ENCODE measurements around the gene RNF32. TPM values are rescaled to one million over a fixed set of nuclear protein-coding genes. Genes with fewer than 3 reads are reported as not detected.
"Not testable (repeated sequence)": the region's sequence is repeated elsewhere in the genome, so short reads cannot be mapped to it uniquely, and the experiment has no call there.

RNF32 gene
- total RNA-seq, 2 donors from 2014 or later = 0.33 TPM; not detected in 1

- intact Hi-C loops (cut with DNase I); DNase-seq (ENCODE audit: low spot score): not testable (repeated sequence)
Measured at GRCh38 chr7:156637093-156637492, 3.5 kb upstream of the RNF32 start.

DNA sequence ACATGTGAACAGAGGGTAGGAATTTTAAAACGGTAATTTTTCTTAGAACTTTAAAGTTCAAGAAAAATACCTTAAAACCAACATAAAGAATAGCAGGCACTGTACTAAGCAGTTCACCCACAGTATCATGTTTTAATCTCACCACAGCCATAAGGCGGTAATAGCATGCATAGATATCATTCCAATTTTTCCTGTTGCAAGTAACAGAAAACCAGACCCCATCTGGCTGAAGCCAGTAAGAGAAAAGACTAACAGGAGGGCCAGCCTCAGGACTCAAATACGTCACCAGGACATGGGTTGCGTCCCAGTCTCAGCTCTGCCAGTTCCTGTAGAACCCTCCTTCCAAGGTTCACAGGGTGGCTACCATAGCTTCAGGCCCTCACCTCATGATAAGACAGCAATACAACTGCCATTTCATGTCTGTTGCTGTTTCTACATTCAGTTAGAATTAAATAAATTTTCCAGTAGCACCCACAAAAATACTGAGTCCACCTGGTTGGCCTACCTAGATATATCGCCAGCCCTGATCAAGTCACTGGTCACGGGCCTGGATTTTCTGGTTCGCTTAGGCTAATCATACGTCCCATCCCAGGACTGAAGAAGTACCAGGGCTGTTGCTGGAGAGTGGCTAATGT lies 2.0 kb upstream of the RNF32 start:
- intact Hi-C loops (cut with DNase I) = no loop called here
- DNase-seq (ENCODE audit: low spot score) = no peak

- DNase-seq (ENCODE audit: low spot score) = peak; percentile 83
- intact Hi-C loops (cut with DNase I) = no loop called here
Measured at GRCh38 chr7:156639426-156640256, 933 bp upstream of the RNF32 start.

DNA sequence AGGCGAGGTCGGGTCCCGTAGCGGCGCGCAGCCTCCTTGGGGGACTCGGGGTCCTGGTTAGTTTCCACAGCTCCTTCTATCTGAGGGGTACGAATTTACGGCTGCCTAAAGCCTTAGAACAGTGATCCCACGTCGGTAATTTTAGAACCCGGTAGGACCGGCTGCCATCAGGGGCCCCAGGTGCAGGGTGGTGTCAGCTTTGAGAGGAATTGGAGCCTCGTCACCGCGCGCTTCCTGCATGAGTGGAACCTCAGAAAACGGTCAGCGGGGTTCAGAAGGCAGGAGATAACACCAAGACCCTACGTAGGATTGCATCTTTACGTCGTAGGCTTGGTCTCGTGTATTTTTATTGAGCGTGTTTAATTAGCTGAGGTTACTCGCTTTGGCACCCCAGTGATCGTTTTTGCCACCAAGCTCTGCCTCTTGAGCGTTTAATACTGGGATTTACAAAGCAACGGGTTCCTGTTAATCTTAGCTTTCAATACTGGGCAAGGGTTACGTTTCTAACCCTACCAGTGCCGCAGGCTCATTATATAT lies 443 bp downstream of the RNF32 start:
- intact Hi-C loops (cut with DNase I) = no loop called here
- peak; percentile 85 for DNase-seq (ENCODE audit: low spot score)

DNA sequence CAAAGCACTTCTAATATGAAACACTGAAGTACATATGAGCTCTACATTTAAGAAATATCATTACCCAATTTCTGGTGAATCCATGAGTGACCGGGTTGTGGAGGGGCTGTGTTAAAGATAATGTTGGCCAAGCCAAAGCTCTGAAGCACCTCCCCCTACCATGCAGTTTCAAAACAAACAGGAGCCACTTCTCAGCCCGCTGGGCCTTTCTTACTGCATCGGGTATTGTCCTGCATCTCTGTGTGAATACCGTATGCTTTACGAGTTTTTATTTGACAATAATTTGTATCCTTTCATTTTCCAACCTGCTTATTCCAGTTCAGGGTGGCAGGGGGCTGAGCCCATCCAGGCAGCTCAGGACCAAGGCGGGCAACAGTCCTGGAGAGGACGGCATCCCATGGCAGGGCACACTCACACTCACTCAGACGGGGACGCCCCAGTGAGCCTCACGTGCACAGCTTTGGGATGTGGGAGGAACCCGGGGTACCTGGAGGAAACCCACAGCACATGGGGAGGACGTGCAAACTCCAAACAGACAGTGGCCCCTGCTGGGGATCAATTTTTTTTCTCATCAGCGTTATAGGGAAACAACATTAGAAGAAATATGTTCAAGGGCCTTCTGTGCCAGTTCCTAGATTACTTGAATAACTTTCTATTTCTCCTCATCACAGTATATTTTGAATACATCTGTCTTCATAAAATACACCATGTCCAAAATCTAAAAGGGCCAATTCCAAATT lies 1.9 kb downstream of the RNF32 start:
- DNase-seq (ENCODE audit: low spot score) = no peak
- intact Hi-C loops (cut with DNase I) = no loop called here

DNA sequence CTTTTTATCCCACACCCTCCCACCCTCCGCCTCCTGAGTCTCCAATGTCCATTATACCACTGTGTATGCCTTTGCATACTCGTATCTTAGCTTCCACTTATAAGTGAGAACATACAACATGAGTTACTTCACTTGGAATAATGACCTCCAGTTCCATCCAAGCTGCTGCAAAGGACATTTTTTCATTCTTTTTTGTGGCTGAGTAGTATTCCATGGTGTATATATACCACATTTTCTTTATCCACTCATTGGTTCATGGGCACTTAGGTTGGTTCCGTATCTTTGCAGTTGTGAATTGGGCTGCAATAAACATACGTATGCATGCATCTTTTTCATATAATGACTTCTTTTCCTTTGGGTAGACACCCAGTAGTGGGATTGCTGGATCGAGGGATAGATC lies 6.8 kb downstream of the RNF32 start:
- intact Hi-C loops (cut with DNase I) = loop anchor here in 1 of 2 donors (5.0 kb wide), 1 partner anchor 1985 kb away; no protein-coding TSS in a partner anchor
- not testable (repeated sequence) for DNase-seq (ENCODE audit: low spot score)

GRCh38 chr7:156650042-156650441 lies 9.5 kb downstream of the RNF32 start:
- DNase-seq (ENCODE audit: low spot score) = no peak

DNA sequence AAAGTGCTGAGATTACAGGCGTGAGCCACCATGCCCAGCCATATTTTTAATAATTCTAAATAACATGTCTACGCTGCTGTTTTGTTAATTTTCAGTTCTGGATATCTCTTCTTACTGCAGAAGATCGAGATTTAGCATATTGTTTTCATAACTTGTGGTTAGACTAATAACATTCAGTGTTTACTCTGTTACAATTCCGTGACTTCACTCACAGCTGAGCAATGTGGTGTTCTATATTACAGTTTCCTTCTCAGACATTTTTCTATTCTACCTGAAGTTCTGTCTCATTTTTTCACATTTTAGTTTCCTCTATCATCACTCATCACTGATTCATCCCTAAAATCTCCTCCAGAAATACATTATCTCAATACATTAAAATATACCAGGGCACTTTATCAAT lies 10.9 kb downstream of the RNF32 start:
- intact Hi-C loops (cut with DNase I) = no loop called here
- DNase-seq (ENCODE audit: low spot score) = no peak

More at GRCh38 chr7:156650042-156650441, 9.5 kb downstream of the RNF32 start:
- intact Hi-C loops (cut with DNase I) = no loop called here

GRCh38 chr7:156652886-156653568 lies 12.5 kb downstream of the RNF32 start:
- DNase-seq (ENCODE audit: low spot score) = no peak
- intact Hi-C loops (cut with DNase I) = no loop called here

- intact Hi-C loops (cut with DNase I) = no loop called here
- no peak for DNase-seq (ENCODE audit: low spot score)
Measured at GRCh38 chr7:156654511-156655234, 14.1 kb downstream of the RNF32 start.

GRCh38 chr7:156655251-156655650 lies 14.7 kb downstream of the RNF32 start:
- DNase-seq (ENCODE audit: low spot score) = no peak
- intact Hi-C loops (cut with DNase I) = no loop called here

GRCh38 chr7:156655983-156656382 lies 15.4 kb downstream of the RNF32 start:
- intact Hi-C loops (cut with DNase I) = no loop called here
- DNase-seq (ENCODE audit: low spot score) = no peak

DNA sequence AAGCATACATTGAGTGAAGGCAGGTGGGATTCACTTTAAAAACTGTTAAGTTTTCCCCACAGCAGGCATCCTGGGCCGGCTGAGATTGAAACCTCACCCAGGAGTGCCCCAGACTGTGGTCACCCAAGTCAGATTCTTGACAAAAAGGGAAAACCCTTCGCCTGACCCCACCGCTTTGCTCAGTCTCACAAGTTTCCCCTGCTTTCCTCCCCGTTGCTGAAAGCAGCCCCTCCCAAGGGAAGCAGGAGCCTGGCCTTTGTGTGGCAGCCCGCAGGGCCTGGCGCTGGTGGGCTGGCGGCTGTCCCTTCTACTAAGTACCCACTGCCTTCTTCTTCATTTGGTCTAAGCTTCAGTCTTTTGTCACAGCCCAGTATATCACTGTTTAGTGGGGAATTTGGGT lies 16.0 kb downstream of the RNF32 start:
- no peak for DNase-seq (ENCODE audit: low spot score)
- intact Hi-C loops (cut with DNase I) = no loop called here

GRCh38 chr7:156657681-156658080 lies 17.1 kb downstream of the RNF32 start:
- DNase-seq (ENCODE audit: low spot score) = no peak
- intact Hi-C loops (cut with DNase I) = no loop called here

GRCh38 chr7:156659203-156659602 lies 18.6 kb downstream of the RNF32 start:
- intact Hi-C loops (cut with DNase I) = no loop called here
- no peak for DNase-seq (ENCODE audit: low spot score)

GRCh38 chr7:156659961-156660360 lies 19.4 kb downstream of the RNF32 start:
- no peak for DNase-seq (ENCODE audit: low spot score)
- intact Hi-C loops (cut with DNase I) = no loop called here

GRCh38 chr7:156661637-156662036 lies 21.1 kb downstream of the RNF32 start:
- no peak for DNase-seq (ENCODE audit: low spot score)
- intact Hi-C loops (cut with DNase I) = no loop called here

GRCh38 chr7:156662277-156662676 lies 21.7 kb downstream of the RNF32 start:
- intact Hi-C loops (cut with DNase I) = no loop called here

DNA sequence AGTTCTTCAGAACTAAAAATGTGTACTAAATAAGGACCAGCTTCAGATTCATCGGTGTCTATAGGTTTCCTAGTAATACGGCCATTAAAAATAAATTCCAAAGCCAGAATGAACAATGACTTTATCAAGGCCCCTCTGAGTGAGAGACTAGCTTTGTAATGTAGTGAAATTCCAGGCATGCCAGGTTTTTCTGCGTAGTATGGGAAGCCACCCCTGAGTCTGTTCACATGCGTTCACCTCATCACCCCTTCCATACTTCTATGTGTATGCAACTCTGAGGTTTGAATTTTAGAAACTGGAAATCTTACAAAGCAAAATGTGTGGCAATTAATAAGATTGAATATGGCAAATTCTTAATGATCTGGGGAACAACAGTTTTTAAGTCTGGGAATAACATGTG lies 24.5 kb downstream of the RNF32 start:
- intact Hi-C loops (cut with DNase I) = no loop called here
- no peak for DNase-seq (ENCODE audit: low spot score)

More at GRCh38 chr7:156662277-156662676, 21.7 kb downstream of the RNF32 start:
- no peak for DNase-seq (ENCODE audit: low spot score)
